Neural cell (in vitro differentiated cells): ENCODE data around the gene TRABD2B. TPM values are rescaled to one million over a fixed set of nuclear protein-coding genes. Genes with fewer than 3 reads are reported as not detected.

ENCODE experiments used
- H2AFZ ChIP-seq: fragments of 200-600, 300-800 bp; sonication (generic), shearing (Covaris generic); 2 replicates; pipeline ENCODE4 v1.6.0; 2014; ENCODE audit warnings: low read depth, mild to moderate bottlenecking, antibody characterized with exemption, low read length, moderate library complexity
- H3F3A ChIP-seq: fragments of 200-600 bp; shearing (Covaris generic); 2 replicates; pipeline ENCODE4 v1.6.1; 2016; ENCODE audit warnings: mild to moderate bottlenecking, moderate library complexity, mixed read lengths, antibody characterized with exemption, low read length; ENCODE audit not compliant: insufficient read depth, poor library complexity, severe bottlenecking
- H3K27ac ChIP-seq: fragments of 200-600, 300-800 bp; sonication (generic), shearing (Covaris generic); 2 replicates; pipeline ENCODE4 v1.5.1; 2014; ENCODE audit warnings: mild to moderate bottlenecking, low read length, moderate library complexity
- H3K27me3 ChIP-seq: fragments of 300-800, 200-600 bp; sonication (generic), shearing (Covaris generic); 2 replicates; pipeline ENCODE4 v1.6.0; 2014; ENCODE audit warnings: mild to moderate bottlenecking, low read depth, low read length, moderate library complexity; ENCODE audit not compliant: insufficient read depth
- H3K36me3 ChIP-seq: fragments of 300-800, 200-600 bp; sonication (generic), shearing (Covaris generic); 2 replicates; pipeline ENCODE4 v1.5.1; 2014; ENCODE audit warnings: mild to moderate bottlenecking, antibody characterized with exemption, low read length, moderate library complexity; ENCODE audit not compliant: insufficient read depth
- H3K4me2 ChIP-seq: fragments of 300-800, 200-600 bp; sonication (generic), shearing (Covaris generic); 2 replicates; pipeline ENCODE4 v1.6.0; 2014; ENCODE audit warnings: mild to moderate bottlenecking, low read length
- H3K4me3 ChIP-seq: fragments of 300-800, 200-600 bp; sonication (generic), shearing (Covaris generic); 2 replicates; pipeline ENCODE4 v1.5.1; 2014; ENCODE audit warnings: mild to moderate bottlenecking, low read length, moderate library complexity
- H3K79me2 ChIP-seq: fragments of 200-600 bp; shearing (Covaris generic); replicated peaks from 2 replicates; pipeline ENCODE4 v1.6.0; 2014; ENCODE audit warnings: mild to moderate bottlenecking, low read length, moderate library complexity; ENCODE audit not compliant: insufficient read depth
- H3K9ac ChIP-seq: fragments of 300-800, 200-600 bp; sonication (generic), shearing (Covaris generic); 2 replicates; pipeline ENCODE4 v1.6.1; 2016; ENCODE audit warnings: mild to moderate bottlenecking, low read length, mixed read lengths
- H3K9me2 ChIP-seq: fragments of 200-600 bp; shearing (Covaris generic); 2 replicates; pipeline ENCODE4 v1.6.1; 2016; ENCODE audit warnings: mild to moderate bottlenecking, low read length, mixed read lengths; ENCODE audit not compliant: insufficient read depth
- H3K9me3 ChIP-seq: fragments of 200-600, 300-800 bp; sonication (generic), shearing (Covaris generic); 2 replicates; pipeline ENCODE4 v1.6.1; 2016; ENCODE audit warnings: mild to moderate bottlenecking, mixed run types, low read length, moderate library complexity, mixed read lengths
- H4K20me1 ChIP-seq: fragments of 200-600 bp; shearing (Covaris generic); 2 replicates; pipeline ENCODE4 v1.6.1; 2016; ENCODE audit warnings: mild to moderate bottlenecking, mixed run types; ENCODE audit not compliant: insufficient read depth
- EP300 ChIP-seq: fragments of 450-650 bp; conservative IDR thresholded peaks from 2 replicates; pipeline ENCODE4 v1.6.1; 2014; ENCODE audit warnings: antibody characterized with exemption, mild to moderate bottlenecking, moderate library complexity; ENCODE audit not compliant: poor library complexity, severe bottlenecking
- EZH2 ChIP-seq: fragments of 200-600, 300-800 bp; shearing (Covaris generic), sonication (generic); IDR thresholded peaks from 2 replicates; pipeline ENCODE4 v1.6.1; 2014; ENCODE audit warnings: antibody characterized with exemption, low read length, borderline replicate concordance, mild to moderate bottlenecking; ENCODE audit not compliant: insufficient read depth, poor library complexity, severe bottlenecking
- MXI1 ChIP-seq: fragments of 450-650 bp; conservative IDR thresholded peaks from 2 replicates; pipeline ENCODE4 v1.6.1; 2014; ENCODE audit warnings: antibody characterized with exemption, mild to moderate bottlenecking; ENCODE audit not compliant: poor library complexity, severe bottlenecking
- POLR2AphosphoS5 ChIP-seq: IDR thresholded peaks from 2 replicates; pipeline ENCODE4 v1.6.1; 2012
- RAD21 ChIP-seq: fragments of 450-650 bp; conservative IDR thresholded peaks from 2 replicates; pipeline ENCODE4 v1.6.1; 2014; ENCODE audit warnings: antibody characterized with exemption, mild to moderate bottlenecking, moderate library complexity
- SMC3 ChIP-seq: fragments of 450-650 bp; conservative IDR thresholded peaks from 2 replicates; pipeline ENCODE4 v1.6.1; 2014; ENCODE audit warnings: antibody characterized with exemption, mild to moderate bottlenecking, moderate library complexity; ENCODE audit not compliant: poor library complexity
- TAF1 ChIP-seq: IDR thresholded peaks from 2 replicates; pipeline ENCODE4 v1.6.1; 2012; ENCODE audit warnings: low read depth
- polyA plus RNA-seq: library from polyadenylated mRNA; depleted of rRNA; stranded (reverse); fragments of >200 nt; gene quantifications from 2 replicates; pipeline ENCODE4 v1.2.3, GENCODE V29; 2014
- TF ChIP-seq, protein P1 (sequence below): IDR thresholded peaks from 2 replicates; pipeline ENCODE4 v1.6.1; 2012; ENCODE audit warnings: borderline replicate concordance
- TF ChIP-seq, protein P2 (sequence below): fragments of 450-650 bp; IDR thresholded peaks from 2 replicates; pipeline ENCODE4 v1.5.1; 2014; ENCODE audit warnings: antibody characterized with exemption, mild to moderate bottlenecking, moderate library complexity; ENCODE audit not compliant: poor library complexity, severe bottlenecking

Gene TRABD2B
- polyA plus RNA-seq, 1 donor from 2014 or later: 0.02 TPM

DNA sequence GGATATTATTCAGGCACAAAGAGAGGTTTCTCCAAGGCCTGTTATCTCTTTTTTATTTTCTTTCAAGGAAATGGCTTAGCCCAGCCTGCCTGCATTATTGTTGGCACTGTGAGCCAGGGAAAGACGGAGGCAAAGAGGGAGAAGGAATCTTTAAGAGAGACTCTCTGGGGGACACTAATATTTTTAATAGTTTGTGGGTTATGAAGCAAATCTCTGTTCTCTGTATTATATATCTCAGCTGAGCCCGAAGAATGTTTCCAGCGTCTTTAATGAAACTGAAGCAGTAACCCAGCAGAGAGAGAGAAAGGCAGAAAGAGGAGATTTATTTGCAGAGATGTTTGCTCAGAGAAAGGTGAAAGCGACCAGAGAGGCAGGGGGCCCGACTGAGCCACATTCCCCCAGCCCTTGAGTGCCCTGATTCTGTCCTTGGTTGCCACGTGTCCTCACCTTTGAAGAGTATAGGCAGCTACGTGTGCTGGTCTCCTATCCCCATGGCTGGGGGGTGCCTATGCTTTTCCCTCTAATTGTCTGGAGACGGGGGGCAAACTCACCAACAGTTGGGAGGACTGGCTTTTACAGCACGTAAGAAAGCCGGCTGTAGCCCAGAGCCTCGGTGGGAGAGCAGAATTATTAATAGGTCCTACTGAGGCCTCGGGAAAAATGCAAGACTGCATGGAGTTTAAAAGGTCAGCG, 166.4 kb downstream of the TRABD2B start:
- H3K27ac ChIP-seq: no peak overlapping the region
- no peaks in the 10 kb centered on the region for H3K36me3 ChIP-seq
- H4K20me1 ChIP-seq: no peaks in the 10 kb centered on the region
- no peaks in the 10 kb centered on the region for H3K79me2 ChIP-seq
- no peaks in the 10 kb centered on the region for H3K27me3 ChIP-seq
- no peak overlapping the region for H2AFZ ChIP-seq
- no peaks in the 10 kb centered on the region for H3K9me2 ChIP-seq
- H3K4me3 ChIP-seq: no peak overlapping the region
- no peak for TF ChIP-seq RAD21
- TF ChIP-seq, protein P1, sequence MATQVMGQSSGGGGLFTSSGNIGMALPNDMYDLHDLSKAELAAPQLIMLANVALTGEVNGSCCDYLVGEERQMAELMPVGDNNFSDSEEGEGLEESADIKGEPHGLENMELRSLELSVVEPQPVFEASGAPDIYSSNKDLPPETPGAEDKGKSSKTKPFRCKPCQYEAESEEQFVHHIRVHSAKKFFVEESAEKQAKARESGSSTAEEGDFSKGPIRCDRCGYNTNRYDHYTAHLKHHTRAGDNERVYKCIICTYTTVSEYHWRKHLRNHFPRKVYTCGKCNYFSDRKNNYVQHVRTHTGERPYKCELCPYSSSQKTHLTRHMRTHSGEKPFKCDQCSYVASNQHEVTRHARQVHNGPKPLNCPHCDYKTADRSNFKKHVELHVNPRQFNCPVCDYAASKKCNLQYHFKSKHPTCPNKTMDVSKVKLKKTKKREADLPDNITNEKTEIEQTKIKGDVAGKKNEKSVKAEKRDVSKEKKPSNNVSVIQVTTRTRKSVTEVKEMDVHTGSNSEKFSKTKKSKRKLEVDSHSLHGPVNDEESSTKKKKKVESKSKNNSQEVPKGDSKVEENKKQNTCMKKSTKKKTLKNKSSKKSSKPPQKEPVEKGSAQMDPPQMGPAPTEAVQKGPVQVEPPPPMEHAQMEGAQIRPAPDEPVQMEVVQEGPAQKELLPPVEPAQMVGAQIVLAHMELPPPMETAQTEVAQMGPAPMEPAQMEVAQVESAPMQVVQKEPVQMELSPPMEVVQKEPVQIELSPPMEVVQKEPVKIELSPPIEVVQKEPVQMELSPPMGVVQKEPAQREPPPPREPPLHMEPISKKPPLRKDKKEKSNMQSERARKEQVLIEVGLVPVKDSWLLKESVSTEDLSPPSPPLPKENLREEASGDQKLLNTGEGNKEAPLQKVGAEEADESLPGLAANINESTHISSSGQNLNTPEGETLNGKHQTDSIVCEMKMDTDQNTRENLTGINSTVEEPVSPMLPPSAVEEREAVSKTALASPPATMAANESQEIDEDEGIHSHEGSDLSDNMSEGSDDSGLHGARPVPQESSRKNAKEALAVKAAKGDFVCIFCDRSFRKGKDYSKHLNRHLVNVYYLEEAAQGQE: no peak
- TF ChIP-seq EZH2: no peak
- TF ChIP-seq MXI1: no peak
- TF ChIP-seq TAF1: no peak
- no peak for TF ChIP-seq POLR2AphosphoS5
- no peak for TF ChIP-seq SMC3
- TF ChIP-seq, protein P2, sequence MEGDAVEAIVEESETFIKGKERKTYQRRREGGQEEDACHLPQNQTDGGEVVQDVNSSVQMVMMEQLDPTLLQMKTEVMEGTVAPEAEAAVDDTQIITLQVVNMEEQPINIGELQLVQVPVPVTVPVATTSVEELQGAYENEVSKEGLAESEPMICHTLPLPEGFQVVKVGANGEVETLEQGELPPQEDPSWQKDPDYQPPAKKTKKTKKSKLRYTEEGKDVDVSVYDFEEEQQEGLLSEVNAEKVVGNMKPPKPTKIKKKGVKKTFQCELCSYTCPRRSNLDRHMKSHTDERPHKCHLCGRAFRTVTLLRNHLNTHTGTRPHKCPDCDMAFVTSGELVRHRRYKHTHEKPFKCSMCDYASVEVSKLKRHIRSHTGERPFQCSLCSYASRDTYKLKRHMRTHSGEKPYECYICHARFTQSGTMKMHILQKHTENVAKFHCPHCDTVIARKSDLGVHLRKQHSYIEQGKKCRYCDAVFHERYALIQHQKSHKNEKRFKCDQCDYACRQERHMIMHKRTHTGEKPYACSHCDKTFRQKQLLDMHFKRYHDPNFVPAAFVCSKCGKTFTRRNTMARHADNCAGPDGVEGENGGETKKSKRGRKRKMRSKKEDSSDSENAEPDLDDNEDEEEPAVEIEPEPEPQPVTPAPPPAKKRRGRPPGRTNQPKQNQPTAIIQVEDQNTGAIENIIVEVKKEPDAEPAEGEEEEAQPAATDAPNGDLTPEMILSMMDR: no peak
- H3K9ac ChIP-seq: no peak overlapping the region
- no peaks in the 10 kb centered on the region for H3K9me3 ChIP-seq
- H3F3A ChIP-seq: no peaks in the 10 kb centered on the region
- H3K4me2 ChIP-seq: no peak overlapping the region

GRCh38 chr1:47830021-47830420, 167.2 kb downstream of the TRABD2B start:
- Histone ChIP-seq H3K27ac (no peak overlapping the region), H3K4me2 (no peak overlapping the region), H3F3A (no peaks in the 10 kb centered on the region), H3K9me2 (no peaks in the 10 kb centered on the region), H3K27me3 (no peaks in the 10 kb centered on the region), H4K20me1 (no peaks in the 10 kb centered on the region), H3K79me2 (no peaks in the 10 kb centered on the region), H3K9ac (no peak overlapping the region), H3K36me3 (no peaks in the 10 kb centered on the region), H3K9me3 (no peaks in the 10 kb centered on the region), H2AFZ (no peak overlapping the region), H3K4me3 (no peak overlapping the region)
- TF ChIP-seq SMC3 (no peak), RAD21 (no peak), EZH2 (no peak), POLR2AphosphoS5 (no peak), MXI1 (no peak), EP300 (no peak), TAF1 (no peak)
- TF ChIP-seq, protein P2: no peak
- TF ChIP-seq, protein P1: no peak
